Activated CD8-positive, alpha-beta memory T cell treated with anti-CD3 and anti-CD28 coated beads for 36 hours (primary cell): Measurements from ENCODE around the gene ERC2. TPM values are rescaled to one million over a fixed set of nuclear protein-coding genes. Genes with fewer than 3 reads are reported as not detected.

Experiments
- CTCF ChIA-PET: fragments of 350-600 bp; sonication (Branson Sonifier 250); formaldehyde crosslinking; loops from one replicate; lab custom pipeline; 2021; ENCODE audit warnings: antibody characterized with exemption; lab: Charles Lee
- POLR2A ChIA-PET: fragments of 350-600 bp; sonication (Branson Sonifier 250); formaldehyde crosslinking; loops from one replicate; lab custom pipeline; 2021; ENCODE audit warnings: antibody characterized with exemption; lab: Charles Lee
- total RNA-seq, 2 experiments: library from RNA; stranded (reverse); gene quantifications; one replicate each; pipeline ENCODE4 v1.2.3, GENCODE V29; 2021

ERC2 gene
- total RNA-seq, 2 experiments from 2014 or later: not detected

- CTCF ChIA-PET: no interaction called here
Observed at GRCh38 chr3:55482496-55483195, 985.6 kb downstream of the ERC2 start.

GRCh38 chr3:55481744-55482495, 986.3 kb downstream of the ERC2 start:
- POLR2A ChIA-PET: no interaction called here
- CTCF ChIA-PET: no interaction called here

More at GRCh38 chr3:55482496-55483195, 985.6 kb downstream of the ERC2 start:
- POLR2A ChIA-PET: no interaction called here

DNA sequence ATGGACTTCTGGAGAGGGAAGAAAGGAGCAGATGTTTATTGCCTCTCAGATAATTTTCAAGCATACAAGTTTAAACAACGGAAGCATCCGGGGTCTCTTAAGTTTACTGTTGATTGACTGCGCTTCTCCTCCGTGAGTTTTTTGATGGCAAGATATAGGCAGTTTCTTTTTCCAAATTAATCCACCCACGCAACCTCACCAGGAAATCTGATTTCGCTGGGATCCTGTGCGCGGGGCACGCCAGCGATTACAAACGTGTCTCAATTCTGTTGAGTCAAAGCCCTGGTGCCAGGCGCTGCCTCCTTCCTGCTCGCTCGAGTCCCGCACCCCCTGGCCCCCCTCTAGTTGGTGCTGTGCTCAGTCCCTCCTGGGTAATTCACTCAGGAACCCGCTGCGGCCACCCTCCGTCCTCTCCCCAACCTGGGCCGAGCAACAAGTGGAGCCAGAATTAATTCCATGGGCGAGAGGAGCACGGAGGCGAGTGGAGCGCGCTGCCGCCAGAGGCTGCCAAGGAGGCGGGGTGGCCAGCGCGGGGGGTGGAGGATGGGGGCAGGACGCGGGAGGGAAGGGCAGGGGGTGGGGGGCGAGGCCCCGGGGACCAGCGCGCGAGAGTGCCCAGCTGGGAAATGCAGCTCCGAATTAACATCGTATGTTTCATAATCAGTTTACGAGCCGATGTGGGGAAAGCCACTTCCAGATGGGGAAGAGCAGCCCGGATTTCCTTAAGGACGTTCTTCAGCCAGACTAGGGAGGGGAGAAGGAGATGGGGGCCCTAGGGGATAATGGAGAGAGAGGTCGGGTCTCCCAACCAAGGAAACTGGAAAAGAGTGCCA, 987.1 kb downstream of the ERC2 start:
- ChIA-PET POLR2A (no interaction called here), CTCF (no interaction called here)

GRCh38 chr3:55477306-55478303, 990.7 kb downstream of the ERC2 start:
- CTCF ChIA-PET: no interaction called here
- POLR2A ChIA-PET: no interaction called here

DNA sequence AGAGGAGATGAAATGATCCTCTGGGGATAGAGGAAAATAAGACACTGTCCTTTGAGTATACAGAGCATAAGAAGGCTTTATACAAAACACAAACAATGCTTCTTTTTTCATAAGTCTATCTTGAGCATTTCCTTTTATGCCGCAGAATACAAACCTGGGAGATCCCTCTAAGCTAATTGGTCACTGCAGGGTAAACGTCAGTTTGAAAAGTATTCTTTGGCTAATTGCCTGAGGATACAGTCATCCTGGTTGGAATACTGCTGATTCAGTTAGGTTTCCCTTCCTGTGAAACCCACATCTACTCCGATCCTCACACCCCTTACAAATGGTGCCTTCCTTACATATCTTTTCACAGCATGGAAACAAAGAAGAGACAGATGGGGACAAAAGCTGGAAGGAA, 991.8 kb downstream of the ERC2 start:
- POLR2A ChIA-PET: no interaction called here

GRCh38 chr3:55474213-55474632, 994.0 kb downstream of the ERC2 start:
- ChIA-PET POLR2A (no interaction called here), CTCF (no interaction called here)

More for the DNA sequence above, 991.8 kb downstream of the ERC2 start:
- CTCF ChIA-PET: no interaction called here

GRCh38 chr3:55473788-55474187, 994.5 kb downstream of the ERC2 start:
- CTCF ChIA-PET: no interaction called here
- POLR2A ChIA-PET: no interaction called here

DNA sequence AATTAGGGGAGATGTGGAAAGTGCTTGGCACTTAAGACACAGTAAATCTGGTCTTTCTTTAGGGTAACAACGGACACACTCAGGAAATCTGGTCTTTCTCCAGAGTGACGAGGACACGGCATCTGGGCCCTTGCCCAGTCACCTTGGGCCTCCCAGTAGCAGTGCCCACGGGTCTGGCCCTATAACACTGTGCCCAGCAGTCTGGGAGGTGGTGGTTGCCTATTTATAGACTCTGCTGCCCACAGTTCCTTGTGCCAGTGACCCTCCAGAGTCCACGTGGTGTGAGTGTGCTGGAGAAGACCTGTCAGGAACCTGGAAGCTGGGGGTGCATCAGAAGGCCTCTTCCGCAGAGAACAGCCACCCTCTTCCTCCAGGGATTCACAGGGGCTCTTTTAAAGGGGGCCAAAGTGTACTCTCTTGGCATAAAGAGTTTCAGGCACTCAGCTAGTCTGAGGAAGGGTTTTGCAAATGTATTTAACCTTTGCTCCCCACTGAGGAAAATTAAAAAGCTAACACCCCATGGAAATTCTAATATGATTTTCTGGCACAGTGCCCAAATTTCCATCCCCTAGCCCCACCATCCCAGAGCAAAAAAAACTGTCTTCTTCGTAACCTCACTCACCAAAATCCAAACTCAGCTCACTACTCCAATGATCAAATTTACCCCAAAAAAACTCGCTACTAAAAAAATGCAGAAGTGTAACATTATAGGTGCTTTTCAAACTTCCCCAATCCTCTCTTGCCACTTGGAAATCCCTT, 996.6 kb downstream of the ERC2 start:
- ChIA-PET POLR2A (no interaction called here), CTCF (no interaction called here)

- ChIA-PET POLR2A (no interaction called here), CTCF (no interaction called here)
Observed at GRCh38 chr3:55471084-55471483, 997.2 kb downstream of the ERC2 start.

DNA sequence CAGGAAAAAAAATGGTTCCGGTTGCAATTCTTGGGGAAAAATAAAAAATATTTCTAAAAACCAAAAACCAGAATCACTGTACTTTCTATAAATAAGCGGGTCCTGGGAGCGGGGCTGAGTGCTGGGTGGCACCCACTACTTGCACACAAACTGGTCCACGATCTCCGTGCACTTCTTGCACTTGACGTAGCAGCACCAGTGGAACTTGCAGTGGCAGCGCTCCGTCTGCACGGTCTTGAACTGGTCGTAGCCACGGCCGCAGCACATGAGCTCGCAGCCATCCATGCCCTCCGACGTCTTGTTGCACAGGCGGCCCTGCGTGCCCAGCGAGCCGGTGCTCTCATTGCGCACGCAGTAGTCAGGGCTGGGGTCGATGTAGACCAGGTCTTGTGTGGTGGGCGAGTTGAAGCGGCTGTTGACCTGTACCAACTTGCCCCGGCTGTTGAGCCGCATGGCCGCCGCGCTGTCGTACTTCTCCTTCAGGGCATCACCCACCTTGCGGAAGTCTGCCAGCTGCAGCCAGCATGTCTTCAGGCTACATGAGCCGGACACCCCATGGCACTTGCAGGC, 998.2 kb downstream of the ERC2 start:
- ChIA-PET CTCF (no interaction called here), POLR2A (no interaction called here)

- CTCF ChIA-PET: interaction anchor here (0.6 kb wide), 1 partner anchor 44 kb away, joined by 3 read pairs; no protein-coding TSS in a partner anchor
- POLR2A ChIA-PET: no interaction called here
Observed at GRCh38 chr3:55468251-55468650, 1000.0 kb downstream of the ERC2 start.

DNA sequence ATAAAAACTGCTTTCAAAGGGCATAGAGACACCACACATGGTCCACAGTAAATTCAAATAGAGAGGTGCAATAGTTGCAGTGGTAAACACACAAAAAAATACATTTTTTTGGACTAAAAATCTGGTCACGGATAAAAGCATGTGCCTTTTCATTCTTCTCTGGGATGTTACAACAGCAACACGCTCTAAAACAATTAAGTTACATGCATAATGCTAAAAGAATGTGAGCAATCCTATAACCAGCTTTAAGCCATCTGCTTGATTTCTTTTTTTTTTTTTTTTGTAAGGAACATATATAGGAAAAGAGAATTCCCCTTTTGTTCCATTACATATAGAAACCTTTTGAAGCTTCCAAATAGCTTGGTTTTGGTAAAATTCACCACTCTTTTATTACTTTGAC, 1001.2 kb downstream of the ERC2 start:
- ChIA-PET CTCF (no interaction called here), POLR2A (no interaction called here)

- CTCF ChIA-PET: no interaction called here
- POLR2A ChIA-PET: no interaction called here
Observed at GRCh38 chr3:55466526-55466925, 1001.7 kb downstream of the ERC2 start.

DNA sequence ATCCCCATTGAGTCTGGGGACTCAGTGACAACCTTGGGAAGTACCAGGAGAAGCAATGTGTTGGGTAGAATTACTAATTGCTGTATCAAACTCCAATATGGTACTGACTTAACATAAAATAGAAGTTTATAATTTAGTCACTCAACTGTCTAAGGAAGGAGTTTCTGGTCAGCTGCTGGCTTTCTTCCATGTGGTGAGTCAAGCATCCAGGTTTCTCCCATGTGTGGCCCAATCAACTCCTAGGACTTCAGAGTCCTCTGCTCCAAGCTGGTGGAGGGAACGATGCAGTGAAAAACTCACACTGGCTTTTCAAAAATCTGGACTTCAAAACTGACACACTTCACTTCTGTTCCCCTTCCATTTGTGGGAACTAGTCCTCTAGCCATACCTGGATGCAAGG, 1006.4 kb downstream of the ERC2 start:
- POLR2A ChIA-PET: no interaction called here
- CTCF ChIA-PET: no interaction called here

DNA sequence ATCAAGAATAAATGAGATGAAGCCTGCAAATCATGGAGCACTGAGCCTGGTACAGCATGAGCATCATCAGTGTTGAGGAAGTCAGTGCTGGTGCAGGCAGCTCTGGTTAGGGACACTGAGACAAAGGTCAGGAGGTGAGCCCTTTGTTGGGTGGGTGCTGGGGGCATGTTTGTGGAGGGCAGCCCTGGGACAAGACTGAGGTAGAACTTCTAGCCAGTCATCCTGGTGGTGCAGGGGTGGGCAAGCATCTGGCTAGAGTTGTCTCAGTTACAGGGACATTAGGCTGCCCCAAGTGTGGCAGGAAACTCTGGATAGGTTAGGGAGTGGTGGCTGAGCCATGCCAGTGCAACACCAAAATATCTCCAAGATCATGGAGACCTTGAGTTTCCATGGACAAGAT, 1008.4 kb downstream of the ERC2 start:
- ChIA-PET POLR2A (no interaction called here), CTCF (no interaction called here)
